Measurements from ENCODE around the gene CFAP69. TPM values are rescaled to one million over a fixed set of nuclear protein-coding genes. Genes with fewer than 3 reads are reported as not detected.
A peak's percentile ranks its signal among the peaks of the same experiment; 100 is the strongest.

Gene CFAP69
- polyA plus RNA-seq, 1 donor from 2014 or later: 6.2 TPM

DNA sequence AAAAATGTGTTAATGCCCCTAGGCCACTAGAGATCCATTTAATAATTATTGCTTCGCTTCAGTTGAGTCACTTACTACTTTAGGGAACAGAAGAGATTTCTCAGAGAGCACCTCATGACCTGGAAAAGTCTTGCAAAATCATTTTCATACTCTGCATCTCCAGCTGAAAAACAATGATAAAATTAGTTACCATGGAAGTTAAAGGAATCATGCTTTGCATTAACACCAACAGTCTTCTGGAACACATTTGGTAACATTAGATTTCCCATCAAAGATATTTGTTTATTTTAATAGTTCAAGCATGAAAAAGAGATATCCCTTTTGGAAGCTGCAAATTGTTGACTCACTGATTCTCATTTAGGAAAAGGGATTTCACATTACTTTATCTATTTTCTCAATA is 35.2 kb upstream of the CFAP69 start:
- H3K4me3 ChIP-seq (ENCODE audit: low read length): no peak overlapping the region
- no peaks in the 10 kb centered on the region for H3K9me3 ChIP-seq (ENCODE audit: low read length)
- H3K9ac ChIP-seq (ENCODE audit: low read length): no peak overlapping the region
- no peaks in the 10 kb centered on the region for H3K79me2 ChIP-seq (replicated peaks; ENCODE audit: insufficient read depth, low read length)
- no peak overlapping the region for H2AFZ ChIP-seq (ENCODE audit: low read depth, low read length)
- H3K27me3 ChIP-seq (ENCODE audit: insufficient read depth, low read depth, low read length): peaks cover 5% of the 10 kb centered on the region
- H3F3A ChIP-seq (ENCODE audit: insufficient read depth, low read length, poor library complexity, severe bottlenecking): no peaks in the 10 kb centered on the region
- H3K9me2 ChIP-seq (ENCODE audit: insufficient read depth, low read length): no peaks in the 10 kb centered on the region
- H3K4me2 ChIP-seq (ENCODE audit: low read length): no peak overlapping the region
- H3K36me3 ChIP-seq (ENCODE audit: insufficient read depth, low read length): no peaks in the 10 kb centered on the region
- H3K27ac ChIP-seq (ENCODE audit: low read length): no peak overlapping the region
- TF ChIP-seq TAF1 (IDR thresholded peaks at IDR 0.05; ENCODE audit: low read depth): no peak
- TF ChIP-seq, protein P1, sequence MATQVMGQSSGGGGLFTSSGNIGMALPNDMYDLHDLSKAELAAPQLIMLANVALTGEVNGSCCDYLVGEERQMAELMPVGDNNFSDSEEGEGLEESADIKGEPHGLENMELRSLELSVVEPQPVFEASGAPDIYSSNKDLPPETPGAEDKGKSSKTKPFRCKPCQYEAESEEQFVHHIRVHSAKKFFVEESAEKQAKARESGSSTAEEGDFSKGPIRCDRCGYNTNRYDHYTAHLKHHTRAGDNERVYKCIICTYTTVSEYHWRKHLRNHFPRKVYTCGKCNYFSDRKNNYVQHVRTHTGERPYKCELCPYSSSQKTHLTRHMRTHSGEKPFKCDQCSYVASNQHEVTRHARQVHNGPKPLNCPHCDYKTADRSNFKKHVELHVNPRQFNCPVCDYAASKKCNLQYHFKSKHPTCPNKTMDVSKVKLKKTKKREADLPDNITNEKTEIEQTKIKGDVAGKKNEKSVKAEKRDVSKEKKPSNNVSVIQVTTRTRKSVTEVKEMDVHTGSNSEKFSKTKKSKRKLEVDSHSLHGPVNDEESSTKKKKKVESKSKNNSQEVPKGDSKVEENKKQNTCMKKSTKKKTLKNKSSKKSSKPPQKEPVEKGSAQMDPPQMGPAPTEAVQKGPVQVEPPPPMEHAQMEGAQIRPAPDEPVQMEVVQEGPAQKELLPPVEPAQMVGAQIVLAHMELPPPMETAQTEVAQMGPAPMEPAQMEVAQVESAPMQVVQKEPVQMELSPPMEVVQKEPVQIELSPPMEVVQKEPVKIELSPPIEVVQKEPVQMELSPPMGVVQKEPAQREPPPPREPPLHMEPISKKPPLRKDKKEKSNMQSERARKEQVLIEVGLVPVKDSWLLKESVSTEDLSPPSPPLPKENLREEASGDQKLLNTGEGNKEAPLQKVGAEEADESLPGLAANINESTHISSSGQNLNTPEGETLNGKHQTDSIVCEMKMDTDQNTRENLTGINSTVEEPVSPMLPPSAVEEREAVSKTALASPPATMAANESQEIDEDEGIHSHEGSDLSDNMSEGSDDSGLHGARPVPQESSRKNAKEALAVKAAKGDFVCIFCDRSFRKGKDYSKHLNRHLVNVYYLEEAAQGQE (IDR thresholded peaks at IDR 0.05; ENCODE audit: borderline replicate concordance): no peak
- TF ChIP-seq, protein P2, sequence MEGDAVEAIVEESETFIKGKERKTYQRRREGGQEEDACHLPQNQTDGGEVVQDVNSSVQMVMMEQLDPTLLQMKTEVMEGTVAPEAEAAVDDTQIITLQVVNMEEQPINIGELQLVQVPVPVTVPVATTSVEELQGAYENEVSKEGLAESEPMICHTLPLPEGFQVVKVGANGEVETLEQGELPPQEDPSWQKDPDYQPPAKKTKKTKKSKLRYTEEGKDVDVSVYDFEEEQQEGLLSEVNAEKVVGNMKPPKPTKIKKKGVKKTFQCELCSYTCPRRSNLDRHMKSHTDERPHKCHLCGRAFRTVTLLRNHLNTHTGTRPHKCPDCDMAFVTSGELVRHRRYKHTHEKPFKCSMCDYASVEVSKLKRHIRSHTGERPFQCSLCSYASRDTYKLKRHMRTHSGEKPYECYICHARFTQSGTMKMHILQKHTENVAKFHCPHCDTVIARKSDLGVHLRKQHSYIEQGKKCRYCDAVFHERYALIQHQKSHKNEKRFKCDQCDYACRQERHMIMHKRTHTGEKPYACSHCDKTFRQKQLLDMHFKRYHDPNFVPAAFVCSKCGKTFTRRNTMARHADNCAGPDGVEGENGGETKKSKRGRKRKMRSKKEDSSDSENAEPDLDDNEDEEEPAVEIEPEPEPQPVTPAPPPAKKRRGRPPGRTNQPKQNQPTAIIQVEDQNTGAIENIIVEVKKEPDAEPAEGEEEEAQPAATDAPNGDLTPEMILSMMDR (IDR thresholded peaks at IDR 0.05; ENCODE audit: poor library complexity, severe bottlenecking): no peak
- TF ChIP-seq EZH2 (IDR thresholded peaks at IDR 0.05; ENCODE audit: borderline replicate concordance, insufficient read depth, low read length, poor library complexity, severe bottlenecking): no peak
- no peak for TF ChIP-seq RAD21 (conservative IDR thresholded peaks at IDR 0.05)
- TF ChIP-seq EP300 (conservative IDR thresholded peaks at IDR 0.05; ENCODE audit: poor library complexity, severe bottlenecking): no peak
- no peak for TF ChIP-seq POLR2AphosphoS5 (IDR thresholded peaks at IDR 0.05)
- TF ChIP-seq SMC3 (conservative IDR thresholded peaks at IDR 0.05; ENCODE audit: poor library complexity): no peak
- TF ChIP-seq MXI1 (conservative IDR thresholded peaks at IDR 0.05; ENCODE audit: poor library complexity, severe bottlenecking): no peak
- no peaks in the 10 kb centered on the region for H4K20me1 ChIP-seq (ENCODE audit: insufficient read depth)

DNA sequence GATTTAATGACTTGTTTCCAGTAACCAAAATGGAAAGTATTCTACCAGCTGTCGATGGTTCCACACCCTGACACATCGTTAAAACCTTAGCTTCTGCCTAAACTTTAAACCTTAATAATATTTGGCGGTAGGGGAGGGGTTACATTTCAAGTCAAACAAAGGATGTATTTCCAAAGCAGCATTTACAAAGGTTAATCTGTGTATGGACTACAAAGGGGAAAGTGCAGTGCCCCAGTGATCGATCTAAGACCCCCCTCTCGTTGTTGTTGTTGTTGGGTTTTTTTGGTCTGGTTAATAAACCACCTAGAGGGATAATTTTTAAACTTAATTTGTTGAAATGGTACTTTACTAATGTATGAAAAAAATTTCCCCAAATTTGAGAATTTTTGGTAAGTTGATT is 34.5 kb upstream of the CFAP69 start:
- Histone ChIP-seq H3K4me3 (ENCODE audit: low read length) (peak overlapping the region; percentile 80), H3F3A (ENCODE audit: insufficient read depth, low read length, poor library complexity, severe bottlenecking) (no peaks in the 10 kb centered on the region), H3K27me3 (ENCODE audit: insufficient read depth, low read depth, low read length) (peaks cover 5% of the 10 kb centered on the region), H3K4me2 (ENCODE audit: low read length) (peak overlapping the region; percentile 89), H3K9me2 (ENCODE audit: insufficient read depth, low read length) (no peaks in the 10 kb centered on the region), H4K20me1 (ENCODE audit: insufficient read depth) (no peaks in the 10 kb centered on the region), H3K27ac (ENCODE audit: low read length) (no peak overlapping the region), H3K9me3 (ENCODE audit: low read length) (no peaks in the 10 kb centered on the region), H3K9ac (ENCODE audit: low read length) (no peak overlapping the region), H2AFZ (ENCODE audit: low read depth, low read length) (no peak overlapping the region), H3K79me2 (replicated peaks; ENCODE audit: insufficient read depth, low read length) (no peaks in the 10 kb centered on the region), H3K36me3 (ENCODE audit: insufficient read depth, low read length) (no peaks in the 10 kb centered on the region)
- TF ChIP-seq, protein P2 (IDR thresholded peaks at IDR 0.05; ENCODE audit: poor library complexity, severe bottlenecking): no peak
- TF ChIP-seq SMC3 (conservative IDR thresholded peaks at IDR 0.05; ENCODE audit: poor library complexity) (no peak), POLR2AphosphoS5 (IDR thresholded peaks at IDR 0.05) (no peak), RAD21 (conservative IDR thresholded peaks at IDR 0.05) (no peak), EP300 (conservative IDR thresholded peaks at IDR 0.05; ENCODE audit: poor library complexity, severe bottlenecking) (no peak), EZH2 (IDR thresholded peaks at IDR 0.05; ENCODE audit: borderline replicate concordance, insufficient read depth, low read length, poor library complexity, severe bottlenecking) (no peak), TAF1 (IDR thresholded peaks at IDR 0.05; ENCODE audit: low read depth) (no peak)
